Lower leg skin (tissue), 3 donors: ENCODE results near the gene ANO6.

Source experiments
- POLR2A ChIP-seq, 2 donors: fragments of 450-650 bp; IDR thresholded peaks; one replicate each; pipeline ENCODE4 v1.6.1; 2016 to 2017; ENCODE audit warnings: antibody characterized with exemption in 2 of 2, mild to moderate bottlenecking in 1 of 2, moderate library complexity in 1 of 2
- TF ChIP-seq, protein P1 (sequence below), 3 donors: fragments of 450-650 bp; IDR thresholded peaks; one replicate each; pipeline ENCODE4 v1.5.1; 2016; ENCODE audit warnings: antibody characterized with exemption in 3 of 3, mild to moderate bottlenecking in 3 of 3, moderate library complexity in 2 of 3

DNA sequence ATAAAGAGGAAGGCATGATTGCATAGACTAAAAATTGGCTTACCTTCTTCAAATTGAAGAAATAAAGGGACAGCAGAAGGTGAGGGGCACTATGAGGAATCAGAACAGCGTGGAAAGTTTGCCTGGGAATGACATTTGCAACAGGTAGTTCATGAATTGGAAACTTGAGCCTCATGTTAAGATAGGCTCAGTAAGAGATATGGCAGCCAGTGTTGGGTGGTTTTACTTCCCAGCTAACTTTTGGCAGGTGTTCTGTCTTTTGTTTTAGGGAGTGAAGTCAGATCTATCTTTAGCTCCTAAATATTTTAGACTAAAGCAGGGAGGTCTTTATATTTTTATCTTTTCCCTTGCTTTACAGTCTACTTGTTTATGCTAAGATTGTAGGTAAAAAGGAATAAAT, 122.4 kb downstream of the ANO6 start:
- TF ChIP-seq, protein P1, sequence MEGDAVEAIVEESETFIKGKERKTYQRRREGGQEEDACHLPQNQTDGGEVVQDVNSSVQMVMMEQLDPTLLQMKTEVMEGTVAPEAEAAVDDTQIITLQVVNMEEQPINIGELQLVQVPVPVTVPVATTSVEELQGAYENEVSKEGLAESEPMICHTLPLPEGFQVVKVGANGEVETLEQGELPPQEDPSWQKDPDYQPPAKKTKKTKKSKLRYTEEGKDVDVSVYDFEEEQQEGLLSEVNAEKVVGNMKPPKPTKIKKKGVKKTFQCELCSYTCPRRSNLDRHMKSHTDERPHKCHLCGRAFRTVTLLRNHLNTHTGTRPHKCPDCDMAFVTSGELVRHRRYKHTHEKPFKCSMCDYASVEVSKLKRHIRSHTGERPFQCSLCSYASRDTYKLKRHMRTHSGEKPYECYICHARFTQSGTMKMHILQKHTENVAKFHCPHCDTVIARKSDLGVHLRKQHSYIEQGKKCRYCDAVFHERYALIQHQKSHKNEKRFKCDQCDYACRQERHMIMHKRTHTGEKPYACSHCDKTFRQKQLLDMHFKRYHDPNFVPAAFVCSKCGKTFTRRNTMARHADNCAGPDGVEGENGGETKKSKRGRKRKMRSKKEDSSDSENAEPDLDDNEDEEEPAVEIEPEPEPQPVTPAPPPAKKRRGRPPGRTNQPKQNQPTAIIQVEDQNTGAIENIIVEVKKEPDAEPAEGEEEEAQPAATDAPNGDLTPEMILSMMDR (IDR thresholded peaks at IDR 0.05): no peak
- no peak for TF ChIP-seq POLR2A (IDR thresholded peaks at IDR 0.05)
